Colonic mucosa (tissue), 4 donors: Measurements from ENCODE around the gene GATB. TPM values are rescaled to one million over a fixed set of nuclear protein-coding genes. Genes with fewer than 3 reads are reported as not detected.

Experiments used
- DNase-seq: peaks from one replicate; pipeline ENCODE4 v3.0.0-alpha.2; 2020
- H3K27ac ChIP-seq: fragments of 200-600 bp; one replicate; pipeline ENCODE4 v1.8.0; 2021
- H3K27me3 ChIP-seq: fragments of 200-600 bp; one replicate; pipeline ENCODE4 v1.8.0; 2021
- H3K36me3 ChIP-seq: fragments of 200-600 bp; one replicate; pipeline ENCODE4 v1.8.0; 2021
- H3K4me1 ChIP-seq: fragments of 200-600 bp; one replicate; pipeline ENCODE4 v1.8.0; 2021; ENCODE audit warnings: mild to moderate bottlenecking
- H3K4me3 ChIP-seq: fragments of 200-600 bp; one replicate; pipeline ENCODE4 v1.8.0; 2021
- H3K9ac ChIP-seq, 2 donors: one replicate each; pipeline ENCODE4 v1.7.0; 2013; ENCODE audit warnings: control low read depth in 2 of 2, low read depth in 2 of 2, low read length in 2 of 2
- H3K9me3 ChIP-seq: fragments of 200-600 bp; one replicate; pipeline ENCODE4 v1.8.0; 2021
- intact Hi-C: fragments of 100-400 bp; cut with DNase I; formaldehyde crosslinking; loops from one replicate; pipeline ENCODE4 v1.14.1; 2022
- total RNA-seq, 2 donors: library from RNA; stranded (reverse); fragmentation: NEBNext Ultra II Directional in 1 of 2; extraction: Animal tissue kit (Norgen Biotek cat#: 25700) in 1 of 2; gene quantifications; one replicate each; pipeline ENCODE4 v1.2.1, GENCODE V29; 2021
- TF ChIP-seq, protein P1 (sequence below): fragments of 200-600 bp; IDR thresholded peaks from one replicate; pipeline ENCODE4 v1.8.0; 2022; ENCODE audit warnings: antibody characterized with exemption, mild to moderate bottlenecking
- donor health status: healthy.
- donor health status: DM: no; HTN: no; CAD: no.
- donor health status: DM: no; HTN: no; CAD: no.

Gene GATB
- total RNA-seq, 2 donors from 2014 or later: 20.9 to 22.9 TPM

DNA sequence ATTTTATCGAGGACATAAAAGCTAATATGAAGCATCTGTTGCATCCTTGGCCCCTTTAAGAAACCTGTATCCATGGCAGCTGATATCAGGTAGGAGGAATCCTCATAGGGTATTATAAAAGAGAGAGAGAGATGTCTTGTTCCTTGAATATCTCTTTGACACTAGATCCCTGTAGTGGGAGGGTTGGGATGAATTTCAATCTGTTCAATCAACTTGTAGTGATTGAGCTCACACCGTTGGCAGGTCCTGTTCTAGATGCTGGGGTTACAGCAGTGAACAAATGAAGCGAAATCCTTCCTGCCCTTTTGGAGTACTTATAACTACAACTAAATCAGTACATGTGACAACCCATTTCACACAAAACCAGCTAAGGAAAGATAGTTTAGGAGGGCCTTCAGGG is 35.3 kb upstream of the GATB start:
- Histone ChIP-seq H3K27ac (no peak overlapping the region), H3K4me1 (no peaks in the 10 kb centered on the region), H3K4me3 (no peak overlapping the region), H3K9ac (no peak overlapping the region), H3K36me3 (no peaks in the 10 kb centered on the region), H3K9me3 (no peaks in the 10 kb centered on the region), H3K27me3 (no peaks in the 10 kb centered on the region)
- no peak for DNase-seq
- TF ChIP-seq, protein P1, sequence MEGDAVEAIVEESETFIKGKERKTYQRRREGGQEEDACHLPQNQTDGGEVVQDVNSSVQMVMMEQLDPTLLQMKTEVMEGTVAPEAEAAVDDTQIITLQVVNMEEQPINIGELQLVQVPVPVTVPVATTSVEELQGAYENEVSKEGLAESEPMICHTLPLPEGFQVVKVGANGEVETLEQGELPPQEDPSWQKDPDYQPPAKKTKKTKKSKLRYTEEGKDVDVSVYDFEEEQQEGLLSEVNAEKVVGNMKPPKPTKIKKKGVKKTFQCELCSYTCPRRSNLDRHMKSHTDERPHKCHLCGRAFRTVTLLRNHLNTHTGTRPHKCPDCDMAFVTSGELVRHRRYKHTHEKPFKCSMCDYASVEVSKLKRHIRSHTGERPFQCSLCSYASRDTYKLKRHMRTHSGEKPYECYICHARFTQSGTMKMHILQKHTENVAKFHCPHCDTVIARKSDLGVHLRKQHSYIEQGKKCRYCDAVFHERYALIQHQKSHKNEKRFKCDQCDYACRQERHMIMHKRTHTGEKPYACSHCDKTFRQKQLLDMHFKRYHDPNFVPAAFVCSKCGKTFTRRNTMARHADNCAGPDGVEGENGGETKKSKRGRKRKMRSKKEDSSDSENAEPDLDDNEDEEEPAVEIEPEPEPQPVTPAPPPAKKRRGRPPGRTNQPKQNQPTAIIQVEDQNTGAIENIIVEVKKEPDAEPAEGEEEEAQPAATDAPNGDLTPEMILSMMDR: no peak
- intact Hi-C loops: no loop called here

GRCh38 chr4:151792995-151793394 is 32.2 kb upstream of the GATB start:
- TF ChIP-seq, protein P1: no peak
- H3K9me3 ChIP-seq: no peaks in the 10 kb centered on the region
- H3K4me3 ChIP-seq: no peak overlapping the region
- no peaks in the 10 kb centered on the region for H3K4me1 ChIP-seq
- H3K27ac ChIP-seq: no peak overlapping the region
- H3K9ac ChIP-seq: no peak overlapping the region
- no peaks in the 10 kb centered on the region for H3K36me3 ChIP-seq
- intact Hi-C loops: no loop called here
- no peak for DNase-seq
- no peaks in the 10 kb centered on the region for H3K27me3 ChIP-seq

GRCh38 chr4:151792530-151792929 is 31.7 kb upstream of the GATB start:
- no peaks in the 10 kb centered on the region for H3K9me3 ChIP-seq
- no peaks in the 10 kb centered on the region for H3K36me3 ChIP-seq
- H3K27me3 ChIP-seq: no peaks in the 10 kb centered on the region
- intact Hi-C loops: no loop called here
- no peak for DNase-seq
- no peaks in the 10 kb centered on the region for H3K4me1 ChIP-seq
- H3K27ac ChIP-seq: no peak overlapping the region
- H3K4me3 ChIP-seq: no peak overlapping the region
- H3K9ac ChIP-seq: no peak overlapping the region
- TF ChIP-seq, protein P1: no peak

DNA sequence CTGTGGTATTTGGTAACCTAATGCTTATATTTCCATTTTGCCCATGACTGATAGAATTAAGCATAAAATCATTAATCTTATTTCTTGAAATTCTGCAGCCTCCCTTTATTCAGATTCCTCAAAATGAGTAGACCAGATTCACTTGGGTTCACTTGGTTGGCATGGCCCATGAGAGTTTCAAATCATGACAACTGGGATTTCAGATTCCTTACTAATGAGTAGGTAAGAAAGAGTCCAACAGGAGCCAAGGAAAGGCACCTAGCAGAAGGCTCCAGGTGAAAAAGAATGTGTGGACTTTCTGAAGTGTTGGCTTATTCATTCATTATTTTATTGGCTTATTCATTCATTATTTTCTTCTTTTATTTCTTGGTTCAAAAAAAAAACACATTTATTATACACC is 27.2 kb upstream of the GATB start:
- no peak overlapping the region for H3K27ac ChIP-seq
- DNase-seq: no peak
- TF ChIP-seq, protein P1: no peak
- H3K9me3 ChIP-seq: no peaks in the 10 kb centered on the region
- intact Hi-C loops: no loop called here
- no peak overlapping the region for H3K9ac ChIP-seq
- H3K4me3 ChIP-seq: no peak overlapping the region
- H3K36me3 ChIP-seq: no peaks in the 10 kb centered on the region
- no peaks in the 10 kb centered on the region for H3K27me3 ChIP-seq
- no peaks in the 10 kb centered on the region for H3K4me1 ChIP-seq

DNA sequence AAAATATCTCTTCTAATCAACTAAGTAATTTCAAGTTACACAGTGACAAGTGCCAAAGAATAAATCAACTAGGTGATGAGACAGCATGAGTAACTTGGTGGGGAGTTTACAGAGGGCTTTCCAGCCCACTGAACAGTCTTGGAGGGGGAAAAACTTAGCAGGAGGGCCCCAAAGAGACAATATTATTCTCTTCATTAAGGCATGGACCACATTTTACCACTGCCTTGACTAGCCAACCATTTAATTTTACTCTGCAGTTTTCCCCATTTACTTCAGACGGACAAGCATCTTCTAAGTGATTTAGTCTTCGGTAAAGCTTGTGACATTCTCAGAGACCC is 25.3 kb upstream of the GATB start:
- Histone ChIP-seq H3K9me3 (no peaks in the 10 kb centered on the region), H3K36me3 (no peaks in the 10 kb centered on the region), H3K27ac (no peak overlapping the region), H3K4me3 (no peak overlapping the region), H3K9ac (no peak overlapping the region), H3K4me1 (no peaks in the 10 kb centered on the region), H3K27me3 (no peaks in the 10 kb centered on the region)
- intact Hi-C loops: no loop called here
- TF ChIP-seq, protein P1: no peak
- no peak for DNase-seq
